ENCODE data around the gene EI24. TPM values are rescaled to one million over a fixed set of nuclear protein-coding genes. Genes with fewer than 3 reads are reported as not detected.

The EI24 gene
- total RNA-seq, 2 experiments from 2014 or later: 36.3 to 36.6 TPM

- intact Hi-C loops (cut with DNase I, micrococcal nuclease): no loop called here
- CTCF ChIA-PET: no interaction called here
- Mint-ChIP-seq H3K4me3 (no peak overlapping the region), H3K4me1 (peaks cover 10% of the 10 kb centered on the region), H3K36me3 (ENCODE audit: low read depth) (peaks cover 58% of the 10 kb centered on the region), H3K27ac (no peak overlapping the region), H3K9me3 (ENCODE audit: low read depth) (no peaks in the 10 kb centered on the region), H3K27me3 (no peaks in the 10 kb centered on the region)
- ATAC-seq (no peak), DNase-seq (no peak)
- POLR2A ChIA-PET: no interaction called here
Observed at GRCh38 chr11:125600663-125601062, 31.4 kb downstream of the EI24 start.

- POLR2A ChIA-PET: no interaction called here
- H3K27ac Mint-ChIP-seq: no peak overlapping the region
- ATAC-seq: no peak
- no peaks in the 10 kb centered on the region for H3K4me1 Mint-ChIP-seq
- CTCF ChIA-PET: interaction anchor here (1.4 kb wide), 1 partner anchor 10 kb away, joined by 7 read pairs; the partner anchor contains the start of gene STT3A
- no peak for DNase-seq
- no peaks in the 10 kb centered on the region for H3K9me3 Mint-ChIP-seq (ENCODE audit: low read depth)
- peaks cover 54% of the 10 kb centered on the region for H3K36me3 Mint-ChIP-seq (ENCODE audit: low read depth)
- H3K27me3 Mint-ChIP-seq: no peaks in the 10 kb centered on the region
- intact Hi-C loops (cut with DNase I, micrococcal nuclease): no loop called here
- H3K4me3 Mint-ChIP-seq: no peak overlapping the region
Observed at GRCh38 chr11:125603207-125603606, 33.9 kb downstream of the EI24 start.

- no peak overlapping the region for H3K4me3 Mint-ChIP-seq
- ATAC-seq (no peak), DNase-seq (no peak)
- ChIA-PET POLR2A (no interaction called here), CTCF (no interaction called here)
- no peaks in the 10 kb centered on the region for H3K27me3 Mint-ChIP-seq
- H3K36me3 Mint-ChIP-seq (ENCODE audit: low read depth): peaks cover 59% of the 10 kb centered on the region
- intact Hi-C loops (cut with DNase I, micrococcal nuclease): no loop called here
- H3K27ac Mint-ChIP-seq: no peak overlapping the region
- no peaks in the 10 kb centered on the region for H3K9me3 Mint-ChIP-seq (ENCODE audit: low read depth)
- H3K4me1 Mint-ChIP-seq: no peaks in the 10 kb centered on the region
Observed at GRCh38 chr11:125605417-125605816, 36.1 kb downstream of the EI24 start.

GRCh38 chr11:125609545-125609944, 40.3 kb downstream of the EI24 start:
- Mint-ChIP-seq H3K36me3 (ENCODE audit: low read depth) (peaks cover 62% of the 10 kb centered on the region), H3K4me1 (peaks cover 7% of the 10 kb centered on the region), H3K9me3 (ENCODE audit: low read depth) (no peaks in the 10 kb centered on the region), H3K27me3 (no peaks in the 10 kb centered on the region), H3K27ac (no peak overlapping the region), H3K4me3 (no peak overlapping the region)
- ATAC-seq (no peak), DNase-seq (no peak)
- intact Hi-C loops (cut with DNase I, micrococcal nuclease): no loop called here
- ChIA-PET POLR2A (no interaction called here), CTCF (interaction anchor here (1.1 kb wide), 1 partner anchor 39 kb away, joined by 3 read pairs; no protein-coding TSS in a partner anchor)

DNA sequence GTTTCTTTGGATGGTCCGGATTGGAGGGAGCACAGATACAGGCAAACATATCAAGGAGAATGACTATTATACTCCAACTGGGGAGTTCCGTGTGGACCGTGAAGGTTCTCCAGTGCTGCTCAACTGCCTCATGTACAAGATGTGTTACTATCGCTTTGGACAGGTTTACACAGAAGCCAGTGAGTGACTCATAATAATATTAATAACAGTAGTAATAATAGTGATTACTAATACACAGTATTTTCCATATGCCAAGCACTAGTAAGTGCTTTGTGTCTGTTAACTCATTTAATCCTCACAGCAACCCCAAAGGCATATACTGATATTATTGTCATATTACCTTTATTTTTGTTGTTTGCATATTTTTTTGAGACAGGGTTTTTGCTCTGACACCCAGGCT, 49.1 kb downstream of the EI24 start:
- CTCF ChIA-PET: no interaction called here
- no peaks in the 10 kb centered on the region for H3K27me3 Mint-ChIP-seq
- H3K27ac Mint-ChIP-seq: no peak overlapping the region
- no peak overlapping the region for H3K4me3 Mint-ChIP-seq
- H3K4me1 Mint-ChIP-seq: no peaks in the 10 kb centered on the region
- ATAC-seq (no peak), DNase-seq (no peak)
- H3K9me3 Mint-ChIP-seq (ENCODE audit: low read depth): no peaks in the 10 kb centered on the region
- POLR2A ChIA-PET: no interaction called here
- intact Hi-C loops (cut with DNase I, micrococcal nuclease): no loop called here
- peaks cover 60% of the 10 kb centered on the region for H3K36me3 Mint-ChIP-seq (ENCODE audit: low read depth)

- ATAC-seq: no peak
Observed at GRCh38 chr11:125621995-125622394, 52.7 kb downstream of the EI24 start.

GRCh38 chr11:125623064-125623463, 53.8 kb downstream of the EI24 start:
- Mint-ChIP-seq H3K9me3 (ENCODE audit: low read depth) (no peaks in the 10 kb centered on the region), H3K36me3 (ENCODE audit: low read depth) (peaks cover 58% of the 10 kb centered on the region), H3K4me3 (no peak overlapping the region), H3K4me1 (peaks cover 17% of the 10 kb centered on the region), H3K27ac (no peak overlapping the region), H3K27me3 (no peaks in the 10 kb centered on the region)
- CTCF ChIA-PET: interaction anchor here (0.6 kb wide), 1 partner anchor 8 kb away, joined by 4 read pairs; no protein-coding TSS in a partner anchor
- POLR2A ChIA-PET: no interaction called here
- intact Hi-C loops (cut with DNase I, micrococcal nuclease): loop anchor here in 1 of 2 experiments (10.0 kb wide), 2 partner anchors 642 to 668 kb away; partner anchors contain the start of genes CCDC15, FOXRED1 and SRPRA
- DNase-seq (no peak), ATAC-seq (no peak)

More at GRCh38 chr11:125621995-125622394, 52.7 kb downstream of the EI24 start:
- peaks cover 53% of the 10 kb centered on the region for H3K36me3 Mint-ChIP-seq (ENCODE audit: low read depth)
- H3K9me3 Mint-ChIP-seq (ENCODE audit: low read depth): no peaks in the 10 kb centered on the region
- CTCF ChIA-PET: interaction anchor here (1.2 to 1.4 kb wide), 2 partner anchors 11 to 47 kb away, joined by 3 read pairs; no protein-coding TSS in a partner anchor
- no peaks in the 10 kb centered on the region for H3K27me3 Mint-ChIP-seq
- no peak overlapping the region for H3K27ac Mint-ChIP-seq
- H3K4me1 Mint-ChIP-seq: peaks cover 10% of the 10 kb centered on the region
- no peak for DNase-seq
- no peak overlapping the region for H3K4me3 Mint-ChIP-seq
- POLR2A ChIA-PET: no interaction called here
- intact Hi-C loops (cut with DNase I, micrococcal nuclease): loop anchor here in 1 of 2 experiments (10.0 kb wide), 2 partner anchors 643 to 667 kb away; partner anchors contain the start of genes CCDC15, FOXRED1 and SRPRA

DNA sequence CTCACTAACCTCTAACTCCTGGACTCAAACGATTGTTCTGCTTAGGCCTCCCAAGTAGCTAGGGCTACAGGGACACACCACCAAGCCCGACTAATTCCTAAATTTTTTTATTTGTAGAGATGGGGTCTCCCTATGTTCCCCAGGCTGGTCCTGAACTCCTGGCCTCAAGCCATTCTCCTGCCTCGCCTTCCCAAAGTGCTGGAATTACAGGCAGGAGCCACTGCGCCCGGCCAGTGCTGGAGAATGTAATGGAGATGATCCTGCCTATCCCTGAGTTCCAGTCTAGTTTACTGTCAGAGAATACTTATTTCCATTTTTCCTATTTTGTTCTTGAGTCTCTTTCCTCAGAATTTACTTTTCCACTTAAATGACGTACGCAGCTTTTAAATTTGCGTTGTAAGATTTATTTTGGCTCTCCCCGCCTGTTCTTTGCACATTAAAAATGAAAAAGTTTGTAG, 55.5 kb downstream of the EI24 start, which contains the start of gene CHEK1:
Gene CHEK1, plus strand, starts transcription at position 408 of the 458 bp plus-strand sequence. CDS start 1,606 bp downstream, outside the sequence.
- ChIA-PET POLR2A (interaction anchor here (0.7 to 3.4 kb wide), 5 partner anchors 9 to 730 kb away, joined by 3 to 18 read pairs (median 6); partner anchors contain the start of genes HYLS1 and STT3A), CTCF (interaction anchor here (0.7 to 2.6 kb wide), 5 partner anchors 10 to 278 kb away, joined by 3 to 11 read pairs (median 3); partner anchors contain the start of genes EI24 and PUS3)
- intact Hi-C loops (cut with DNase I, micrococcal nuclease): loop anchor here (1.0 to 10.0 kb wide), 11 partner anchors 32 to 952 kb away; partner anchors contain the start of genes STT3A (in 2 of the 2), CCDC15 (in 1 of the 2), CDON (in 1 of the 2) and EI24 (in 1 of the 2)
- DNase-seq (no peak), ATAC-seq (no peak)
- Mint-ChIP-seq H3K27me3 (no peaks in the 10 kb centered on the region), H3K4me1 (peaks cover 17% of the 10 kb centered on the region), H3K9me3 (ENCODE audit: low read depth) (no peaks in the 10 kb centered on the region), H3K36me3 (ENCODE audit: low read depth) (peaks cover 56% of the 10 kb centered on the region), H3K4me3 (peak within 1 kb of the TSS; percentile 88), H3K27ac (peak within 1 kb of the TSS; percentile 98)

GRCh38 chr11:125625225-125625629, 56.0 kb downstream of the EI24 start:
- Mint-ChIP-seq H3K4me3 (peak overlapping the region; percentile 88), H3K36me3 (ENCODE audit: low read depth) (peaks cover 56% of the 10 kb centered on the region), H3K9me3 (ENCODE audit: low read depth) (no peaks in the 10 kb centered on the region), H3K4me1 (peaks cover 17% of the 10 kb centered on the region), H3K27me3 (no peaks in the 10 kb centered on the region), H3K27ac (peak overlapping the region; percentile 98)
- no peak for DNase-seq
- intact Hi-C loops (cut with DNase I, micrococcal nuclease): loop anchor here (1.0 to 10.0 kb wide), 11 partner anchors 33 to 953 kb away; partner anchors contain the start of genes STT3A (in 2 of the 2), CCDC15 (in 1 of the 2), CDON (in 1 of the 2) and EI24 (in 1 of the 2)
- CTCF ChIA-PET: interaction anchor here (0.6 to 2.6 kb wide), 9 partner anchors 8 to 278 kb away, joined by 3 to 11 read pairs (median 3); partner anchors contain the start of genes EI24 and PUS3
- POLR2A ChIA-PET: interaction anchor here (0.7 to 3.4 kb wide), 6 partner anchors 8 to 730 kb away, joined by 3 to 18 read pairs (median 6); partner anchors contain the start of genes HYLS1 and STT3A
- no peak for ATAC-seq

GRCh38 chr11:125625630-125626287, 56.5 kb downstream of the EI24 start:
- no peaks in the 10 kb centered on the region for H3K27me3 Mint-ChIP-seq
- H3K27ac Mint-ChIP-seq: peak overlapping the region; percentile 98
- DNase-seq (peak; percentile 92), ATAC-seq (peak; percentile 88)
- no peaks in the 10 kb centered on the region for H3K9me3 Mint-ChIP-seq (ENCODE audit: low read depth)
- H3K4me1 Mint-ChIP-seq: peaks cover 17% of the 10 kb centered on the region
- intact Hi-C loops (cut with DNase I, micrococcal nuclease): loop anchor here (1.0 to 10.0 kb wide), 12 partner anchors 33 to 953 kb away; partner anchors contain the start of genes EI24 (in 2 of the 2), STT3A (in 2 of the 2), CCDC15 (in 1 of the 2) and CDON (in 1 of the 2)
- CTCF ChIA-PET: interaction anchor here (0.6 to 2.6 kb wide), 9 partner anchors 8 to 277 kb away, joined by 3 to 11 read pairs (median 3); partner anchors contain the start of genes EI24, HYLS1 and PUS3
- H3K4me3 Mint-ChIP-seq: peak overlapping the region; percentile 88
- POLR2A ChIA-PET: interaction anchor here (0.7 to 3.4 kb wide), 7 partner anchors 8 to 729 kb away, joined by 3 to 18 read pairs (median 5); partner anchors contain the start of genes HYLS1, PUS3 and STT3A
- peaks cover 54% of the 10 kb centered on the region for H3K36me3 Mint-ChIP-seq (ENCODE audit: low read depth)
